K562 (cell line): Measurements from ENCODE around the gene SPATA21. TPM values are rescaled to one million over a fixed set of nuclear protein-coding genes. Genes with fewer than 3 reads are reported as not detected.
A peak's percentile ranks its signal among the peaks of the same experiment; 100 is the strongest.

Experiments used
- CBFB ChIP-seq: sonication (generic); formaldehyde crosslinking; IDR thresholded peaks from 2 replicates; pipeline ENCODE4 v1.4.0; 2020; ENCODE audit warnings: mild to moderate bottlenecking, missing genetic modification reagents
- CBX3 ChIP-seq, 2 experiments: IDR thresholded peaks; 1 replicate in 1 of 2; 2 replicates in 1 of 2; pipeline ENCODE4 v1.6.1; 2012; ENCODE audit warnings: inconsistent platforms in 2 of 2, low read length in 2 of 2, borderline replicate concordance in 1 of 2, control low read depth in 1 of 2
- CREBBP ChIP-seq: IDR thresholded peaks from one replicate; pipeline ENCODE4 v1.6.1; 2012; ENCODE audit warnings: low read depth, mild to moderate bottlenecking, control low read depth, inconsistent platforms, low read length
- CTBP1 ChIP-seq: fragments of 450-650 bp; IDR thresholded peaks from 2 replicates; pipeline ENCODE4 v1.6.1; 2016; ENCODE audit warnings: borderline replicate concordance
- E2F6 ChIP-seq, 2 experiments: IDR thresholded peaks; 2 replicates each; pipeline ENCODE4 v1.6.1; 2011; ENCODE audit warnings: borderline replicate concordance in 1 of 2, control low read depth in 1 of 2, low read depth in 1 of 2, low read length in 1 of 2, mild to moderate bottlenecking in 1 of 2, mixed read lengths in 1 of 2, moderate library complexity in 1 of 2; ENCODE audit not compliant: insufficient read depth in 1 of 2, insufficient read length in 1 of 2, poor library complexity in 1 of 2, severe bottlenecking in 1 of 2; ENCODE audit errors: extremely low read depth in 1 of 2
- FOXO4 ChIP-seq: fragments of 450-650 bp; formaldehyde crosslinking; IDR thresholded peaks from 2 replicates; pipeline ENCODE4 v1.4.0; 2020; ENCODE audit warnings: mild to moderate bottlenecking, moderate library complexity
- GTF2A2 ChIP-seq: IDR thresholded peaks from 2 replicates; pipeline ENCODE4 v1.6.1; 2016; ENCODE audit warnings: mild to moderate bottlenecking, missing genetic modification characterization, missing compliant biosample characterization
- HMBOX1 ChIP-seq: sonication (generic); IDR thresholded peaks from 2 replicates; pipeline ENCODE4 v1.6.1; 2016
- KDM1A ChIP-seq, 2 experiments: fragments of 450-650 bp; IDR thresholded peaks; 2 replicates each; pipeline ENCODE4 v1.6.1; 2016; ENCODE audit warnings: mild to moderate bottlenecking in 2 of 2
- KLF1 ChIP-seq: fragments of 450-650 bp; IDR thresholded peaks from 2 replicates; pipeline ENCODE4 v1.6.1; 2016; ENCODE audit warnings: missing genetic modification characterization, missing compliant biosample characterization
- MAFG ChIP-seq: fragments of 450-650 bp; conservative IDR thresholded peaks from 2 replicates; pipeline ENCODE4 v1.6.1; 2016; ENCODE audit warnings: missing genetic modification characterization, missing compliant biosample characterization
- MLLT1 ChIP-seq, 2 experiments: fragments of 450-650 bp; IDR thresholded peaks; 2 replicates each; pipeline ENCODE4 v1.6.1; 2016
- MYBL2 ChIP-seq, 2 experiments: fragments of 450-650 bp in 1 of 2; sonication (generic) in 1 of 2; formaldehyde crosslinking in 1 of 2; IDR thresholded peaks; 2 replicates each; pipeline versions ENCODE4 v1.6.1 to v1.8.1; 2017 to 2022; ENCODE audit warnings: borderline replicate concordance in 1 of 2, inconsistent platforms in 1 of 2, low read depth in 1 of 2, mild to moderate bottlenecking in 1 of 2, missing genetic modification reagents in 1 of 2, moderate library complexity in 1 of 2
- NFXL1 ChIP-seq: fragments of 450-650 bp; formaldehyde crosslinking; IDR thresholded peaks from 2 replicates; pipeline ENCODE4 v1.4.0; 2021; ENCODE audit warnings: mild to moderate bottlenecking
- POLR3G ChIP-seq: IDR thresholded peaks from 2 replicates; pipeline ENCODE4 v1.6.1; 2011; ENCODE audit not compliant: insufficient read length, insufficient replicate concordance; ENCODE audit errors: extremely low read depth
- RBM25 ChIP-seq: fragments of 200-400 bp; formaldehyde crosslinking; IDR thresholded peaks from 2 replicates; pipeline ENCODE4 v1.6.1; 2018; ENCODE audit warnings: low read length, low read depth, moderate library complexity; ENCODE audit not compliant: severe bottlenecking
- SMARCA5 ChIP-seq: fragments of 450-650 bp; IDR thresholded peaks from 2 replicates; pipeline ENCODE4 v1.6.1; 2016
- ZFP30 ChIP-seq: fragments of 250-450 bp; sonication (Bioruptor Pico); IDR thresholded peaks from 2 replicates; pipeline ENCODE4 v1.8.0; 2022; ENCODE audit warnings: moderate library complexity, mild to moderate bottlenecking, inconsistent platforms, borderline replicate concordance
- ZNF124 ChIP-seq: sonication (generic); formaldehyde crosslinking; IDR thresholded peaks from 2 replicates; pipeline ENCODE4 v1.8.1; 2022; ENCODE audit warnings: missing genetic modification reagents
- ZNF23 ChIP-seq: fragments of 250-450 bp; sonication (Bioruptor Pico); IDR thresholded peaks from 2 replicates; pipeline ENCODE4 v1.4.0; 2020; ENCODE audit warnings: mild to moderate bottlenecking
- ZNF232 ChIP-seq: sonication (generic); formaldehyde crosslinking; IDR thresholded peaks from 2 replicates; pipeline ENCODE4 v1.8.0; 2022; ENCODE audit warnings: mild to moderate bottlenecking, missing genetic modification reagents
- ZNF253 ChIP-seq: fragments of 250-450 bp; sonication (Bioruptor Pico); conservative IDR thresholded peaks from 2 replicates; pipeline ENCODE4 v1.6.1; 2021; ENCODE audit warnings: mild to moderate bottlenecking
- ZNF699 ChIP-seq: fragments of 250-450 bp; sonication (Bioruptor Pico); IDR thresholded peaks from 2 replicates; pipeline ENCODE4 v1.8.0; 2021; ENCODE audit warnings: mild to moderate bottlenecking, moderate library complexity; ENCODE audit not compliant: insufficient replicate concordance
- ZNF717 ChIP-seq: fragments of 250-450 bp; sonication (Bioruptor Pico); IDR thresholded peaks from 2 replicates; pipeline ENCODE4 v1.5.0; 2021
- polyA plus RNA-seq, 8 experiments: library from polyadenylated mRNA; depleted of rRNA in 4 of 8; stranded (reverse) in 5 of 8; unstranded in 3 of 8; fragments of >200 nt; fragmentation: Nextera tagmentation in 2 of 8; fragmentation: Illumina TruSeq in 1 of 8; extraction: Ambion mirVana in 2 of 8; extraction: Trizol in 1 of 8; gene quantifications; 2 replicates each; pipeline versions ENCODE4 v1.2.1 to v1.2.3, GENCODE V29; 2011 to 2014; ENCODE audit warnings: inconsistent platforms in 1 of 8, missing spikeins in 1 of 8
- total RNA-seq, 7 experiments: library from RNA; depleted of rRNA in 6 of 7; stranded (reverse); fragments of >200 nt in 6 of 7; fragmentation: Illumina TruSeq in 2 of 7; extraction: Trizol in 2 of 7; gene quantifications; 2 replicates each; pipeline versions ENCODE4 v1.2.1 to v1.2.3, GENCODE V29; 2011 to 2021; ENCODE audit warnings: low replicate concordance in 1 of 7

SPATA21 gene
- total and polyA plus RNA-seq, 9 of the 15 experiments (the other 6 are each of a cell fraction or from before 2014, with no cell fraction given): 0.10 to 0.36 (median 0.13) TPM; not detected in 3

GRCh38 chr1:16366722-16367257, 70.4 kb downstream of the SPATA21 start, which contains the start of gene SZRD1 (continued):
- TF ChIP-seq HMBOX1: no peak
- TF ChIP-seq ZNF232 (CRISPR knock-in tag): no peak
- TF ChIP-seq ZNF253 (CRISPR knock-in tag): no peak
- no peak for TF ChIP-seq GTF2A2
- TF ChIP-seq POLR3G: no peak
- no peak for TF ChIP-seq ZNF717 (CRISPR knock-in tag)
- no peak for TF ChIP-seq MAFG (tag)
- TF ChIP-seq CREBBP: no peak
- peak; percentile 76; the same call in 1 of the 2 replicates for TF ChIP-seq MYBL2 (IDR thresholded peaks at IDR 0.05; ENCODE audit: low read depth)
- TF ChIP-seq MYBL2 (CRISPR knock-in tag; IDR thresholded peaks at IDR 0.05; ENCODE audit: borderline replicate concordance): no peak
- peak in 1 of 2 experiments; percentile 46; a peak in 1 of 3 replicates for TF ChIP-seq CBX3 (IDR thresholded peaks at IDR 0.05; ENCODE audit: borderline replicate concordance in 1 of 2, low read length in 2 of 2)
- no peak for TF ChIP-seq KDM1A (IDR thresholded peaks at IDR 0.05)
- TF ChIP-seq SMARCA5: no peak
- no peak for TF ChIP-seq NFXL1
- TF ChIP-seq ZNF699 (CRISPR knock-in tag): no peak
- TF ChIP-seq MLLT1 (IDR thresholded peaks at IDR 0.05): no peak
- no peak for TF ChIP-seq FOXO4 (CRISPR knock-in tag)
- TF ChIP-seq ZNF23 (CRISPR knock-in tag): no peak
- TF ChIP-seq KLF1 (tag): peak; percentile 80
- TF ChIP-seq CTBP1: peak; percentile 67; the same call in 1 of the 2 replicates
- no peak for TF ChIP-seq RBM25
- TF ChIP-seq E2F6 (IDR thresholded peaks at IDR 0.05; ENCODE audit: borderline replicate concordance in 1 of 2, extremely low read depth in 1 of 2, insufficient read depth in 1 of 2, insufficient read length in 1 of 2, low read depth in 1 of 2, low read length in 1 of 2, poor library complexity in 1 of 2, severe bottlenecking in 1 of 2): no peak
- no peak for TF ChIP-seq ZNF124 (CRISPR knock-in tag)
- TF ChIP-seq CBFB (CRISPR knock-in tag): no peak
- no peak for TF ChIP-seq ZFP30 (CRISPR knock-in tag)
